Neutrophil (primary cell): ENCODE results near the gene DLL3.
"Not testable (repeated sequence)": the region's sequence is repeated elsewhere in the genome, so short reads cannot be mapped to it uniquely, and the experiment has no call there.

Experiments
- H3K27ac ChIP-seq: fragments of 200-600 bp; sonication (generic); 2 replicates; pipeline ENCODE4 v1.5.1; 2016; ENCODE audit warnings: mild to moderate bottlenecking, moderate library complexity
- H3K27me3 ChIP-seq: fragments of 200-600 bp; sonication (generic); 2 replicates; pipeline ENCODE4 v1.6.0; 2016; ENCODE audit warnings: mild to moderate bottlenecking
- H3K36me3 ChIP-seq: fragments of 200-600 bp; sonication (generic); 2 replicates; pipeline ENCODE4 v1.5.1; 2017
- H3K4me1 ChIP-seq, 2 experiments: fragments of 200-600 bp in 1 of 2; sonication (generic) in 1 of 2; 1 replicate in 1 of 2; 2 replicates in 1 of 2; pipeline versions ENCODE4 v1.5.1 to v1.6.1; 2013 to 2016; ENCODE audit warnings: low read depth in 1 of 2, low read length in 1 of 2, mild to moderate bottlenecking in 1 of 2, moderate library complexity in 1 of 2; ENCODE audit not compliant: control insufficient read depth in 1 of 2, insufficient read depth in 1 of 2
- H3K4me3 ChIP-seq, 2 experiments: fragments of 200-600 bp in 1 of 2; sonication (generic) in 1 of 2; 1 replicate in 1 of 2; 2 replicates in 1 of 2; pipeline ENCODE4 v1.5.1; 2013 to 2016; ENCODE audit warnings: low read depth in 1 of 2, low read length in 1 of 2, mild to moderate bottlenecking in 1 of 2, moderate library complexity in 1 of 2
- H3K9me3 ChIP-seq: fragments of 200-600 bp; sonication (generic); 2 replicates; pipeline ENCODE4 v1.5.1; 2016
- TF ChIP-seq, protein P1 (sequence below): fragments of 200-600 bp; sonication (generic); IDR thresholded peaks from 2 replicates; pipeline ENCODE4 v1.5.1; 2016; ENCODE audit warnings: antibody characterized with exemption

DLL3 gene

DNA sequence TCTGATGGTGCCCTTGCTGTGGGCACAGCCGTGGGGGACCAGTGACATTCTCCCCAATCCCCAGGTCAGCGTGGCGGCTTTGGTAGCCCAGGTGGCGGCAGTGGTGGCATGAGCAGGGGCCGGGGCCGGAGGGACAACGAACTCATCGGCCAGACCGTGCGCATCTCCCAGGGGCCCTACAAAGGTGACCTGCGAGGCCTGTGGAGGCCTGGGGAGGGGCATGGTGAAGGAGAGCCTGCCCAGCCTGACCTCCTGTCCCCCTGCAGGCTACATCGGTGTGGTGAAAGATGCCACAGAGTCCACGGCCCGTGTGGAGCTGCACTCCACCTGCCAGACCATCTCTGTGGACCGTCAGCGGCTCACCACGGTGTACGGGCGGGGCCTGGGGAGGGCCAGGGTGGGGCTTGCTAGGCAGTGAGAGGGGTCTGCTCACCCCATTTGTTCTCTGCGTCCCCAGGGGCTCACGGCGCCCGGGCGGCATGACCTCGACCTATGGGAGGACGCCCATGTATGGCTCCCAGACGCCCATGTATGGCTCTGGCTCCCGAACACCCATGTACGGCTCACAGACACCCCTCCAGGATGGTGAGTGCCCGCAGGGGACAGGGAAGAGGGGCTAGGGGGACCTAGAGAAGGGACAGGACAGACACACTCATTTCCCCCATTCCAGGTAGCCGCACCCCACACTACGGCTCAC lies 25.9 kb upstream of the DLL3 start:
- H3K4me3 ChIP-seq = no peak overlapping the region
- peaks cover 85% of the 10 kb centered on the region for H3K36me3 ChIP-seq
- no peaks in the 10 kb centered on the region for H3K9me3 ChIP-seq
- TF ChIP-seq, protein P1, sequence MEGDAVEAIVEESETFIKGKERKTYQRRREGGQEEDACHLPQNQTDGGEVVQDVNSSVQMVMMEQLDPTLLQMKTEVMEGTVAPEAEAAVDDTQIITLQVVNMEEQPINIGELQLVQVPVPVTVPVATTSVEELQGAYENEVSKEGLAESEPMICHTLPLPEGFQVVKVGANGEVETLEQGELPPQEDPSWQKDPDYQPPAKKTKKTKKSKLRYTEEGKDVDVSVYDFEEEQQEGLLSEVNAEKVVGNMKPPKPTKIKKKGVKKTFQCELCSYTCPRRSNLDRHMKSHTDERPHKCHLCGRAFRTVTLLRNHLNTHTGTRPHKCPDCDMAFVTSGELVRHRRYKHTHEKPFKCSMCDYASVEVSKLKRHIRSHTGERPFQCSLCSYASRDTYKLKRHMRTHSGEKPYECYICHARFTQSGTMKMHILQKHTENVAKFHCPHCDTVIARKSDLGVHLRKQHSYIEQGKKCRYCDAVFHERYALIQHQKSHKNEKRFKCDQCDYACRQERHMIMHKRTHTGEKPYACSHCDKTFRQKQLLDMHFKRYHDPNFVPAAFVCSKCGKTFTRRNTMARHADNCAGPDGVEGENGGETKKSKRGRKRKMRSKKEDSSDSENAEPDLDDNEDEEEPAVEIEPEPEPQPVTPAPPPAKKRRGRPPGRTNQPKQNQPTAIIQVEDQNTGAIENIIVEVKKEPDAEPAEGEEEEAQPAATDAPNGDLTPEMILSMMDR = no peak
- no peaks in the 10 kb centered on the region for H3K27me3 ChIP-seq
- no peak overlapping the region for H3K27ac ChIP-seq
- H3K4me1 ChIP-seq = no peaks in the 10 kb centered on the region

DNA sequence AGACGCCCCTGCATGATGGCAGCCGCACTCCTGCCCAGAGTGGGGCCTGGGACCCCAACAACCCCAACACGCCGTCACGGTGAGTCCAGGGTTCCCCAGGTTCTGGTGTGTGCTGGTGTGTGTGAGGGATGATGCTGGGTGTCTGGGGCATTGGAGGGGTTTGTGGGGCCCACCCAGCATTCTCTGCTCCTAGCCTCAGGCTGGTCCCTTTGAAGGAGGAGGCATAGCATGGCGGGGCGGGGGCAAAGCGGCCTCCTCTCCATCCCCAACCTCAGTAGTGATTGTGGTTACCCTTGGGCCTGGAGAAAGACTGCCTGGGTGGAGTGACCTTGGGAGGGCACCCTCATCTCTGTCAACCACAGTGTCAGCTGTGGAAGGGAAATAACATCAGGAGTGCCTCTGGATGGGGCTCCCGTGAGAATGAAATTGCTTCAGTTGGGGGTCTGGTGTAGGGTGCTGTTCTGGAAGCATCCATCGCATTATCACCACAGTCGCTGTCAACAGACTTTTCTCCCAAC lies 25.2 kb upstream of the DLL3 start:
- TF ChIP-seq, protein P1 = no peak
- H3K9me3 ChIP-seq = no peaks in the 10 kb centered on the region
- H3K4me3 ChIP-seq = no peak overlapping the region
- no peak overlapping the region for H3K27ac ChIP-seq
- no peaks in the 10 kb centered on the region for H3K4me1 ChIP-seq
- peaks cover 79% of the 10 kb centered on the region for H3K36me3 ChIP-seq
- H3K27me3 ChIP-seq = no peaks in the 10 kb centered on the region

DNA sequence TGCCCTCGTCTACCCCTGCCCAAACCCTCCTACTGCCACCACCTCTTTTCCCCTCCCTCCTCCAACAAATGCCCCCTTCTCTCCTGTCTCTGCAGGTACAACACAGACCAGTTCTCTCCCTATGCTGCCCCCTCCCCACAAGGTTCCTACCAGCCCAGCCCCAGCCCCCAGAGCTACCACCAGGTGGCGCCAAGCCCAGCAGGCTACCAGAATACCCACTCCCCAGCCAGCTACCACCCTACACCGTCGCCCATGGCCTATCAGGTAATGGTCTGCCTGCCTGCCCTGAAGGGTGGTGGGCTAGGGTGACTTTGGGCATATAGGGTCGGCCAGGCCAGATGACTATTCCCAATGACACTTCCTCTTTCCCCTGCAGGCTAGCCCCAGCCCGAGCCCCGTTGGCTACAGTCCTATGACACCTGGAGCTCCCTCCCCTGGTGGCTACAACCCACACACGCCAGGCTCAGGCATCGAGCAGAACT lies 24.6 kb upstream of the DLL3 start:
- Histone ChIP-seq H3K36me3 (peaks cover 72% of the 10 kb centered on the region), H3K9me3 (no peaks in the 10 kb centered on the region), H3K27me3 (no peaks in the 10 kb centered on the region), H3K4me3 (no peak overlapping the region), H3K4me1 (no peaks in the 10 kb centered on the region), H3K27ac (no peak overlapping the region)
- TF ChIP-seq, protein P1 = peak; percentile 72

DNA sequence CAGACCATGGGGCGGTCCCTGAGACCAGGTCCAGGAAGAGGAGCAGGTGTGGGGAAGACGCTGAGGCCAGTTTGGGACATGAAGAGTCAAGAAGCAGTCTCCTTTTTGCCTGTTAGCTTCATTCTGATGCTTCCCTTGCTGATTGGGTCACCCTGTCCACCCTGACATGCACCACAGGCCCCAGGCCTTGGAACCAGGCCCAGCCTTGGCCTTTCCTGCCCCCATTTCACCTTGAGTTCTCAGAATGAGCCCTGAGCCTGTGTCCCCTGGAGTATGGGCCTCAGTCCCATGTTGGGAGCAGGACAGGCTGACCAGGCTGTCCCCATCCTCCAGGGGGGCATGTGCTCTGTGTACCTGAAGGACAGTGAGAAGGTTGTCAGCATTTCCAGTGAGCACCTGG lies 23.0 kb upstream of the DLL3 start:
- TF ChIP-seq, protein P1 = no peak
- Histone ChIP-seq H3K4me1 (peaks cover 8 to 11% of the 10 kb centered on the region in 2 experiments), H3K36me3 (peaks cover 56% of the 10 kb centered on the region), H3K27me3 (no peaks in the 10 kb centered on the region), H3K27ac (no peak overlapping the region), H3K4me3 (no peak overlapping the region), H3K9me3 (no peaks in the 10 kb centered on the region)

DNA sequence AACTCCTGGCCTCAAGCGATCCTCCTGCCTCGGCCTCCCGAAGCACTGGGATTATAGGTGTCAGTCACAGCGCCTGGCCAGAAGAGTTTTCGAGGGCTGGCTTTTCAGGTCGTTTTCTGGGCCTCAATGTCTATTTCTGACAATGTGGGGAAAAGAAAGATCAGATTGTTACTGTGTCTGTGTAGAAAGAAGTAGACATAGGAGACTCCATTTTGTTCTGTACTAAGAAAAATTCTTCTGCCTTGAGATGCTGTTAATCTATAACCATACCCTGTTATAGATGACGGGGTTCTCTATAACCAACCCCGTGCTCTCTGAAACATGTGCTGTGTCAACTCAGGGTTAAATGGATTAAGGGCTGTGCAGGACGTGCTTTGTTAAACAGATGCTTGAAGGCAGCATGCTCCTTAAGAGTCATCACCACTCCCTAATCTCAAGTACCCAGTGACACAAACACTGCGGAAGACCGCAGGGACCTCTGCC lies 19.4 kb upstream of the DLL3 start:
- not testable (repeated sequence) for H3K27ac ChIP-seq, H3K27me3 ChIP-seq, H3K9me3 ChIP-seq, H3K4me3 ChIP-seq
- H3K4me1 ChIP-seq = peaks cover 19 to 21% of the 10 kb centered on the region in 2 experiments
- H3K36me3 ChIP-seq = peaks cover 20% of the 10 kb centered on the region

DNA sequence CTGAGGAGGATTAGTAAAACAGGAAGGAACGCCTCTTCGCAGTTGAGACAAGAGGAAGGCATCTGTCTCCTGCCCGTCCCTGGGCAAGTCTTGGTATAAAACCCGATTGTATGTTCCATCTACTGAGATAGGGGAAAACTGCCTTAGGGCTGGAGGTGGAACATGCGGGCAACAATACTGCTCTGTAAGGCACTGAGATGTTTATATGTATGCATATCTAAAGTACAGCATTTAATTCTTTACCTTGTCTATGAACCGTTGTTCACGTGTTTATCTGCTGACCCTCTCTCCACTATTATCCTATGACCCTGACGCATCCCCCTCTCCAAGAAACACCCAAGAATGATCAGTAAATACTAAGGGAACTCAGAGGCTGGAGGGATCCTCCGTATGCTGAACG lies 18.8 kb upstream of the DLL3 start:
- peaks cover 15% of the 10 kb centered on the region for H3K36me3 ChIP-seq
- TF ChIP-seq, protein P1 = no peak

More for the DNA sequence above, 18.8 kb upstream of the DLL3 start:
- peak overlapping the region; percentile 87 to 92 for H3K4me3 ChIP-seq
- H3K4me1 ChIP-seq = peaks cover 19 to 21% of the 10 kb centered on the region in 2 experiments
- H3K27me3 ChIP-seq = no peaks in the 10 kb centered on the region
- peak overlapping the region; percentile 71 for H3K27ac ChIP-seq
- H3K9me3 ChIP-seq = no peaks in the 10 kb centered on the region
